NCI-H187 treated with DMSO at 0.1 percent for 48 hours (cell line): ENCODE results near the gene SHISA6.

Source experiments
- DNase-seq: peaks from one replicate; lab custom pipeline; 2025; lab: John Stamatoyannopoulos, UW

SHISA6 gene

GRCh38 chr17:11539637-11540036 is 298.6 kb downstream of the SHISA6 start:
- no peak for DNase-seq

GRCh38 chr17:11545002-11545401 is 304.0 kb downstream of the SHISA6 start:
- DNase-seq = no peak

- DNase-seq = no peak
These were observed 304.7 kb downstream of the SHISA6 start for GRCh38 chr17:11545696-11546095.

DNA sequence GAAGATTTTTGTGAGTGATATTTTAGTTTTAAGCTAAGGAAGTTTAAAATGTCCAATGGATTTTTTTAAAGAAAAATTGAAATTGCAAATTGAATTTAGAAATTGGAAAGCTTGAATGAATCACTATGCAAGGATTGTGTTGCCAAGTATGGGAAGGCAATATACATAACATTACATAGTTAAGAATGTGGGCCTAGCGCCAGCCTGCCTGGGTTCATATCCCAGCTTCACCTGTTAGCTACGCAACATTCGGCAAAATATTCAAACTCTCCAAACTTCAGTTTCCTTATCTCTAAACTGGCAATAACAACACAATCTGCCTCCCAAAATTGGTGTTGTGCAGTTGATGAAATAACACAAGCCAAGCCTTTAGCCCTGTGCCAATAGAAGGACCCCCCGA is 306.8 kb downstream of the SHISA6 start:
- DNase-seq = no peak

DNA sequence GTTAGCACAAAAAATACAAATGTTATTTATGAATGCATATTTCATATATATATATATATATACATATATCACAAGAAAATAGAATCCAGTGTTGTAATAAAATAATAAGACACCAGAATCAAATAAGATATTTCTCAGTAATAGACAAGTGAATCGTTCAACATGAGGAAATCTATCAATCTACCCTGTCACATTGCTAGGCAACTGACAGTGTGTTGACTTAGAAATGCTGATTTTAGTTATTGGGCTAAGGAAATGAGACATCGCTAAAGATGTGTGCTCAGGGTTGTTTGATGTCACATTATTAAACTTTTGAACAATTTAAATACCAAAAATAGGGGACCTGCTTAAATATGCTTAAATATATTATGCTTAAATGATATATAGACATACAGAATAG is 307.4 kb downstream of the SHISA6 start:
- DNase-seq = no peak

GRCh38 chr17:11550431-11550830 is 309.4 kb downstream of the SHISA6 start:
- no peak for DNase-seq

- DNase-seq = no peak
These were observed 310.4 kb downstream of the SHISA6 start for GRCh38 chr17:11551442-11551841.

- no peak for DNase-seq
These were observed 312.1 kb downstream of the SHISA6 start for GRCh38 chr17:11553135-11553534.

DNA sequence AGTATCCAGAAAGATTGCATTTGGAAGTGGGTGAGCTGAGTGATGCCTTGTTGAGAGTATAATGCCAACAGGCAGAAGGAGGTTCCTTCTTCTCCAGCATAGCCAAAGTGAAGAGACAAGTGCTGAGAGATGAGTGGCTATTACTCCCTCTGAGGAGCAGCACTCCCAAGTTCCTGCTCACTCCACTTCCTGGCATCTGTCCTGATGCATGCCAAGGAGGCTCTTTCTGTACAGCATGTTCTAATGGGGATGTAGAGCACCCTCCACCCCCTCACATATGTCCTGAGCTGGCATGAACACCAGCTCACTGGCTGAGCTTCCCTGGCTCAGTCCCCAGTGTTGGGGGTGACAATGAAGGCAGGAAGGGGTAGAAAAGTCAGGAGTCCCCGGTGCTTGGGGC is 313.0 kb downstream of the SHISA6 start:
- no peak for DNase-seq

- DNase-seq = no peak
These were observed 313.5 kb downstream of the SHISA6 start for GRCh38 chr17:11554542-11554941.

- no peak for DNase-seq
These were observed 314.5 kb downstream of the SHISA6 start for GRCh38 chr17:11555530-11555929.

DNA sequence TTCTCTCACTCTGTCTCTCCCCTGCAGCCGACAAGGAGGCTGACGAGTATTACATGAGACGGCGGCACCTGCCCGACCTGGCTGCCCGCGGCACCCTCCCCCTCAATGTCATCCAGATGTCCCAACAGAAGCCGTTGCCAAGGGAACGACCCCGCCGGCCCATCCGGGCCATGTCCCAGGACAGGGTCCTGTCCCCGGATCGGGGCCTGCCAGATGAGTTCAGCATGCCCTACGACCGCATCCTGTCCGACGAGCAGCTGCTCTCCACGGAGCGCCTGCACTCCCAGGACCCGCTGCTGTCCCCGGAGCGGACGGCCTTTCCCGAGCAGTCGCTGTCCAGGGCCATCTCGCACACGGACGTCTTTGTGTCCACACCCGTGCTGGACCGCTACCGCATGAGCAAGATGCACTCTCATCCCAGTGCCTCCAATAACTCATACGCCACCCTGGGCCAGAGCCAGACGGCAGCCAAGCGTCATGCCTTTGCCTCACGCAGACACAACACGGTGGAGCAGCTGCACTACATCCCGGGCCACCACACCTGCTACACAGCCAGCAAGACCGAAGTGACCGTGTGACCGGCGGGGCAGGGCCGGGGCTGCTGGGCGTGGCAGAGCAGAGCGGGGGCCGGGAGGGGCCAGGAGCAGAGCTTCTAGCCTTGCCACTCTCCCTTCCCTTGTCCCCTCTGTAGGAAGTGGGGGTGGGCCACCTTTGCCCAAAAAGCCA is 316.9 kb downstream of the SHISA6 start:
- no peak for DNase-seq

DNA sequence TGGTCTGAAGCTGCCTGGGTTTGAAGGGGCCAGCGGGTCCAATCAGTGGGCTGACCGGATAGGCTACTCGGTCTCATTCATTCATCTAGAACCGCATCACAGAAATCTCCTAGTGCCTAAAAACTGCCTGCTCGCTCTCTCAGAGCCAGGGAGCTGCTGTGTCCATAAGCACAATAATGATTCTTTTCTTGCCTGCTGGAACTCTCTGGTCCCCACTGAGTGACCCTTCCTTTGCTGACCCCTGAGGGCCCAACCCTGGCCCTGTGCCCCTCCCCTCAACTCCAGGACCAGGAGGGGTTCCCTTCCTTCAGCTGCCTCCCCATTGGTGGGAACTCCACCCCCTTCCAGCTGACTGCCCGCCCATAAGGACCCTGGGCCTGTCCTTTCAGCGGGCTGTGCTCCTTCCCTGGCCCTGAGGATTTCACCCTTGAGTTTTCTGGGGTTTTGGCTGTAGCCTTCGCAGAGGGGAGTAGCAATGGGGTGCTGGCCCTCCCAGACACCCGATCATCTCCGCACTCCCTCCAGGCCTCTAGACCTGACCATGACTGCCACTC is 317.7 kb downstream of the SHISA6 start:
- no peak for DNase-seq

- DNase-seq = no peak
These were observed 318.6 kb downstream of the SHISA6 start for GRCh38 chr17:11559601-11560000.

GRCh38 chr17:11561281-11561680 is 320.3 kb downstream of the SHISA6 start:
- no peak for DNase-seq

GRCh38 chr17:11561702-11562101 is 320.7 kb downstream of the SHISA6 start:
- DNase-seq = no peak

DNA sequence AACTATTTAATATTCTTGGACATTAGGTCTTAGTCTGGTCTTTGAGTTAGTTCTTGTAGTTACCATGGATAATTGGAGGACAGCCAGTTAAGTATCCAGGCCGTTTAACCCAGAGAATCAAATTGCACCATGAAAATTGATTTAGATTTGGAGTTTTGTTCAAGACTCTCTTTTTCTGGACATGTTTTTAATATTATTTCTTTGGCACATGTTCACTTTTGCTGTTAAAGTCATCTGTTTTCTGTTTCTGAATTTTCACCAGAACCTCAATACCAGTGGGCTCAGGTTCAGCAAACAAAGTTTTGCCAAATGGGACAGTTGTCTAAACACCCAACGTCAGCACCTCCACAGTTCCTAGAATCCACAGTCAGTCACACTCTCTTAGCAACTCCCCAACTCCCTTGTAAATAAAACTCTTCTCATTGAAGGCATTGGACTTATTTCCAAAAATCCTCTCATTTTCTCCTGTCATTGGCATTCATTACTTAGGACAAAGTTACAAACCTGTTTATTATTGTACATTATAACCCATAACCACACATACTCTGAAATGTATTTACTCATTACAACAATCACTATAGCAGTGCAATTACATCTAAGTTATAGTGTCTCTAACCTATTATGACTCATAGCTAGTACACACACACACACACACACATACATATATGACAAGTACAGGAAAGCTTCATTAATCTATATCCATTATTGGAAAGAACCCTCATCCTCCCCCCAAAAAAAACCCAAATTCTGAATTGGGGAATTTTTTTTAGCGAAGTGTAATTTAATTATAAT is 323.8 kb downstream of the SHISA6 start:
- DNase-seq = no peak

- no peak for DNase-seq
These were observed 324.6 kb downstream of the SHISA6 start for GRCh38 chr17:11565591-11565990.

- no peak for DNase-seq
These were observed 338.0 kb downstream of the SHISA6 start for GRCh38 chr17:11578998-11579397.

DNA sequence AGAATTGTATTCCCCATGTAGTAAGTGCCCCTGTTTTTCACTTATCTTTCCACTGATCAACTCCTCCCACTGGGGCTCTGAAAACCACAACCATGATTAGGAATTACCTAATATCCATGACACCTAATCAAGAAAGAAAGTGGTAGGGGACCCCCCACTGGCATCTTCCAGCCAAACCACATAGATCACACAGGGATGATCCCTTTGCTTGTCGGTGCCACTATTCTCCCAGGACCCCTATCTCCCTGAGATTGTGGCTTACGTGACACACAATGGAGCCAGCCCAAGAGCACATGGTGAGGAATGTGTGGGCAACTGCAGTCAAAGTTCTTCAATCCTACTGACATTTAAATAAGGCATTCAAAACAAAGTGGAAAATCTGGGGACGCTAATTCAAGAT is 339.7 kb downstream of the SHISA6 start:
- DNase-seq = no peak

DNA sequence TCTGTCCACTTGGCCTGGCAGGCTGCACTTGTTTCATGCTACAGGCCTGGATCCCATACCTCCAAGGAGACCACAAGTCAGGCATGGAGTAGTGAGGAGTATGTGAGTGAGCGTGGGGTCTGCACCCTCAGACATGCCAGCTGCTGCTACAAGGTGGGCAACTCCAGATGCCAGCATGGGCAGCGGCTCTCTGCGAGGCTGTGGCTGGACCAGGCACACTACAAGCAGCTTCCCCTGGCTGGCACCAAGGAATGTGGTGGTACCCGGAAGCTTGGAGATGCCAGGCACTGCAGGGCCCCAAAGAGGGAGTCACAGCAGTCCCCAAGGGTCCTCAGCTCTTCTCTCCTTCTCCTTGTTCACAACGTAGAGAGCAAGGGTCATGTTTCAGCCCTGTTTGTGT is 341.2 kb downstream of the SHISA6 start:
- DNase-seq = no peak

DNA sequence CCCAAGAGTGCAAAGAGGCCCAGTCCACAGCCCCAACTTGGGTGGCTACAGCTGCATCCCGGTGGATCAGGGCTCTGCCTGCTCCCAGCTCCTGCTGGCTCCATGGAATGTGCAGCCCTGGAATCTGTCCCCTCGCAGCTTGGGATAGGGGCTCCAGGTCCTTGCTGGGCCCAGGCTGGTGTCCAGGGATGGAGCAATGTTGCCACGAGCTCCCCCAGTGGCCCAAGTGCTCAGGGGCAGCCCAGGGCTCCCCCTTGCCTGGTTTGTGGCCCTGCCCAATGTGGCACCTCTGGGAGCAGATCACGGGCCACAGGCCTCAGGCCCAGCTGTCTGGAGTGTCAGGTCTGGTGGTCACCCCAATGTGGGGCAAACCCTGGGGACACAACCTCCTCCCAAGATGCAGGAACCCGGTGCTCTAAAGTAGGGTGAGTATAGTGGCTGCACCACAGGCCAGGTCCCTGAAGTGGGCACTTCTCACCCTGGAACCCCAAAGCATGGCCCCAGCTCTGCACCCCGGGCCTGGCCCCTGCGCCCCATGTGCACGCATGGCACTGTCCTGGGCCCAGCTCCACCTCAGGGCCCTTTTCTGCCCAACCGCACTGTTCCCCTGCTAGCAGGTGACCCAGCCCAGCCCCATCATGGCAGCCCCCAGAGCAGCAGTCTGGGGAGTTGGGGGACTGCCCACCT is 342.4 kb downstream of the SHISA6 start:
- DNase-seq = no peak

DNA sequence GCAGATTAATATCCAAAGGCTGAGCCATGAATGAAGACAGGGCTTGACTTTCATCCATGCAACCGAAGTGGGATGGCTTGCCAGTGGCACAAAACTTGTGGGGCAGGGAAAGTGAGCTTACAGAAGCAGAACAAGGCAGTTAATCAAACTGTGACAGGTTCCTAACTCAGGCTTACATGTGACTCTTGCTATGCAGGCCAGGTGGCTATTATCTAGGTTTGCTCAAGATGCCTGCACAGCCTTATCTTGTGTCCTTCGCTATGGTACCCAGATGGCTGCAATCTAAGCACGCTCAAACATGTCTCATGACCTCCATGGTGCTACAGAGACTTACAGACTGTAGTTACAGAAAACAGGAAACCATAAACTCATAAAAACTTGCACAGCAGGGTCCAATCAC is 348.7 kb downstream of the SHISA6 start:
- no peak for DNase-seq
